Activated T-cell treated with anti-CD3 and anti-CD28 coated beads, Interleukin-2, amount 50 U/mL, for 24 hours (primary cell): ENCODE measurements around the gene JAML.

Experiments used
- DNase-seq: peaks from one replicate; pipeline ENCODE4 v3.0.0-alpha.2; 2020
- H3K27ac Mint-ChIP-seq: 2 replicates; pipeline ENCODE4 v1.8.0; 2020; ENCODE audit warnings: mild to moderate bottlenecking, mixed read lengths
- H3K27me3 Mint-ChIP-seq: 2 replicates; pipeline ENCODE4 v1.8.0; 2020; ENCODE audit warnings: mixed read lengths
- H3K36me3 Mint-ChIP-seq: 2 replicates; pipeline ENCODE4 v1.8.0; 2020; ENCODE audit warnings: low read depth, mixed read lengths
- H3K4me1 Mint-ChIP-seq: 2 replicates; pipeline ENCODE4 v1.8.0; 2020; ENCODE audit warnings: low read depth, mixed read lengths
- H3K4me3 Mint-ChIP-seq: 2 replicates; pipeline ENCODE4 v1.8.0; 2020; ENCODE audit warnings: mild to moderate bottlenecking, moderate library complexity, mixed read lengths
- H3K9me3 Mint-ChIP-seq: 2 replicates; pipeline ENCODE4 v1.8.0; 2020; ENCODE audit warnings: mixed read lengths

The JAML gene

GRCh38 chr11:118224511-118225188 lies at the start of gene JAML:
Gene JAML (minus strand): TSS chr11:118225011. CDS start chr11:118214866, 10,145 bp downstream.
- Mint-ChIP-seq H3K9me3 (peaks cover 16% of the 10 kb centered on the region), H3K27me3 (no peaks in the 10 kb centered on the region), H3K4me3 (peak within 1 kb of the TSS; percentile 85), H3K4me1 (peaks cover 42% of the 10 kb centered on the region), H3K27ac (no peak within 1 kb of the TSS), H3K36me3 (peaks cover 45% of the 10 kb centered on the region)
- peak; percentile 76 for DNase-seq

GRCh38 chr11:118274186-118274585 lies 49.4 kb upstream of the JAML start:
- no peak for DNase-seq
- Mint-ChIP-seq H3K9me3 (no peaks in the 10 kb centered on the region), H3K27me3 (no peaks in the 10 kb centered on the region), H3K4me3 (no peak overlapping the region), H3K4me1 (peaks cover 33% of the 10 kb centered on the region), H3K27ac (no peak overlapping the region), H3K36me3 (no peaks in the 10 kb centered on the region)

DNA sequence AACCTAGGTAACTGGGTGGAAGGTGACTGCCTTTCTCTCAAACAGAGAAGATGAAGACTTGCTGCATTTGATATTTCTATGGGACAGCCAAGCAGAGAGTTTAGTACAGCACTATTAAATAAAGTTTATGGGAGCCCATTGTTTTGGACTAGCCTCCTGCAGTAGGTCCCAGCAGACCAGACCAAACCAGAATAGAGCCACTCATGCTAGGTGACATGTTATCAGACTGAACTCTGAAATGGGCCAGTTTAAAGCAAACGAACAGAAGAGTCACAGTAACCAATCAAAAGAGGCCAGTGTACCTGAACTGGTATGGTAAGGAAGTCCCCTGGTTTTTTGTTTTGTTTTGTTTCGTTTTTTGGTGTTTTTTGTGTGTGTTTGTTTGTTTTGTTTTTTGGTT lies 47.2 kb upstream of the JAML start:
- Mint-ChIP-seq H3K9me3 (no peaks in the 10 kb centered on the region), H3K36me3 (no peaks in the 10 kb centered on the region), H3K4me3 (no peak overlapping the region), H3K27ac (no peak overlapping the region), H3K4me1 (peaks cover 27% of the 10 kb centered on the region), H3K27me3 (no peaks in the 10 kb centered on the region)
- no peak for DNase-seq

GRCh38 chr11:118267486-118267885 lies 42.7 kb upstream of the JAML start:
- Mint-ChIP-seq H3K27me3 (no peaks in the 10 kb centered on the region), H3K27ac (no peak overlapping the region), H3K4me1 (peaks cover 27% of the 10 kb centered on the region), H3K36me3 (peaks cover 6% of the 10 kb centered on the region), H3K4me3 (no peak overlapping the region), H3K9me3 (no peaks in the 10 kb centered on the region)
- no peak for DNase-seq

DNA sequence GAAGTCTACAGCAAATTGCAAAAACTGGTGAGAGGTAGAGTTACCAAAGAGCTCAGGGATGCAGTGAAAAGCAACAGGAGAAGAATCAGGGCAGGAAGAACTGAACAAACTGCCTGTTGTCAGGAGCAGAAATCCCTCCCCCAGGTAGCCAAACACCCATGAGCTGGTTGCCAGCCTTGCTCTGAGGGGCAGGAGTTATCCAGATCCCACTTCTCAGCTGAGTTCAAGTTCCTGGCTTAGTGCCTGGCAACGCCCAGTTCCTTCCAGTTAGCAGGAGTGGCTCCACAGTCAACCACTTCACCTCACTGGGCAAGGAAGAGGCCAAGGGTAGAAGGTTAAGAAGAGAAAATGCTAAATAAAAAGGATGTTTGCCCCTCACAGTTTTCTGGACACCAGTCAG lies 41.1 kb upstream of the JAML start:
- Mint-ChIP-seq H3K36me3 (peaks cover 16% of the 10 kb centered on the region), H3K9me3 (no peaks in the 10 kb centered on the region), H3K27ac (no peak overlapping the region), H3K4me1 (peaks cover 41% of the 10 kb centered on the region), H3K27me3 (no peaks in the 10 kb centered on the region), H3K4me3 (no peak overlapping the region)
- no peak for DNase-seq

- H3K4me3 Mint-ChIP-seq, result peak overlapping the region; percentile 82
- no peak for DNase-seq
- H3K27ac Mint-ChIP-seq, result no peak overlapping the region
- no peaks in the 10 kb centered on the region for H3K9me3 Mint-ChIP-seq
- H3K36me3 Mint-ChIP-seq, result peaks cover 24% of the 10 kb centered on the region
- no peaks in the 10 kb centered on the region for H3K27me3 Mint-ChIP-seq
- H3K4me1 Mint-ChIP-seq, result peaks cover 52% of the 10 kb centered on the region
Measured at GRCh38 chr11:118264569-118265465, 40.0 kb upstream of the JAML start.

GRCh38 chr11:118263695-118264568 lies 39.1 kb upstream of the JAML start, which contains the start of gene MPZL2:
Gene MPZL2 (minus strand): TSS chr11:118264297. CDS start chr11:118264153, 144 bp downstream.
- Mint-ChIP-seq H3K9me3 (no peaks in the 10 kb centered on the region), H3K36me3 (peaks cover 33% of the 10 kb centered on the region), H3K27me3 (no peaks in the 10 kb centered on the region), H3K27ac (peak within 1 kb of the TSS; percentile 77), H3K4me3 (peak within 1 kb of the TSS; percentile 82), H3K4me1 (peaks cover 59% of the 10 kb centered on the region)
- DNase-seq, result peak; percentile 56

- DNase-seq, result no peak
- no peaks in the 10 kb centered on the region for H3K9me3 Mint-ChIP-seq
- H3K4me1 Mint-ChIP-seq, result peaks cover 64% of the 10 kb centered on the region
- peak overlapping the region; percentile 82 for H3K4me3 Mint-ChIP-seq
- H3K27me3 Mint-ChIP-seq, result no peaks in the 10 kb centered on the region
- H3K36me3 Mint-ChIP-seq, result peaks cover 41% of the 10 kb centered on the region
- peak overlapping the region; percentile 31 for H3K27ac Mint-ChIP-seq
Measured at GRCh38 chr11:118263112-118263511, 38.3 kb upstream of the JAML start.

DNA sequence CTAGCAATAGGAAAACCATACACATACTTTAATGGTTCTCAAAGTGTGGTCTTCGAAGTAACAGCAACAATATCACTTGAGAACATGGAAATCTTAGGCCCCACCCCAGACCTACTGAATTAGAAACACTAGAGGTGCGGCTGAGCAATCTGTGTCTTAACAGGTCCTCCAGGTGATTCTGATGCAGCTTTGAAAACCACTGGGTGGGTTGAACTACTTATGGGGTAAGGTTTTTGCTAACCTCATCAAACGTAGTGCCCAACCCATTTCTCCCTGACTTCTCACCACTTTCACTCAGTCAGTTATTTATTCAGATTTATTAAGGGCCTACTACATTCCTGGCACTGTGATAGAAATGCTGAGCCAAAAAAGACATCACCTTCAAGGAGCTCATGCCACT lies 35.5 kb upstream of the JAML start:
- Mint-ChIP-seq H3K4me1 (peaks cover 64% of the 10 kb centered on the region), H3K27me3 (no peaks in the 10 kb centered on the region), H3K36me3 (peaks cover 56% of the 10 kb centered on the region), H3K9me3 (no peaks in the 10 kb centered on the region), H3K27ac (no peak overlapping the region), H3K4me3 (no peak overlapping the region)
- no peak for DNase-seq

DNA sequence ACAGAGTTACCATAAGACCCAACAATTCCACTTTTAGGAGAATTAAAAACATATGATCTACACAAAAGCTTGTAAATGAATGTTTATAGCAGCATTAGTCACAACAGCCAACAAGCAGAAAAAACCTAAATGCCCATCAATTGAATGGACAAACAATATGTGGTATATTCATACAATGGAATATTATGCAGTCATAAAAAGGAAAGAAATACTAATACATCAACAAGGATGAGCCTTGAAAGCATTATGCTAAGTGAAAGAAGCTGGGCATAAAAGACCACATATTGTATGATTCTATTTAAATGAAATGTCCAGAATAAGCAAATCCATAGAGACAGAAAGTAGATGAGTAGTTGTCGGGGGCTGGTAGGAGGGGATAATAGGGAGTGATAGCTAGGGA lies 34.3 kb upstream of the JAML start:
- Mint-ChIP-seq H3K4me1 (peaks cover 59% of the 10 kb centered on the region), H3K27ac (peak overlapping the region; percentile 28), H3K36me3 (peaks cover 63% of the 10 kb centered on the region), H3K9me3 (no peaks in the 10 kb centered on the region), H3K4me3 (no peak overlapping the region), H3K27me3 (no peaks in the 10 kb centered on the region)
- DNase-seq, result no peak

- H3K27me3 Mint-ChIP-seq, result no peaks in the 10 kb centered on the region
- H3K27ac Mint-ChIP-seq, result no peak overlapping the region
- no peak for DNase-seq
- peaks cover 53% of the 10 kb centered on the region for H3K4me1 Mint-ChIP-seq
- no peak overlapping the region for H3K4me3 Mint-ChIP-seq
- H3K36me3 Mint-ChIP-seq, result peaks cover 64% of the 10 kb centered on the region
- H3K9me3 Mint-ChIP-seq, result no peaks in the 10 kb centered on the region
Measured at GRCh38 chr11:118258410-118258809, 33.6 kb upstream of the JAML start.

DNA sequence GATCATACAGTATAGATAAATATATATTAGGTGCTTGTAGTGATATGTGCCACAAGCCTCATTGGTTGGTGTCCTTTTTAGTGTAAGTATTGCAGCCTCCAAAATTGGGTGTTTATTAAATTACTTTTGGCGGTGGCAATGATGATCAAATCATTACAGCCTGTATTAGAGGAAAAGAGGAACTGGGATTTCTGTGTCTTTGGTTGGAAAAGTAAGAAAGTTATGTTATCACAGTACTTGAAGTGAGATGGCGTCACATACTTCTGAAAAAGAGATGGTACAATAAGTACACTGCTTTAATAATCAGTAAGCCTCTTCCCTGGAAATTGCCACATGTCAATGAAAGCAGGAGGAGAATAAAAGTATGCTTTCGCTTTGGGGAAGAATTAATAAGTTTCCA lies 27.9 kb upstream of the JAML start:
- peak overlapping the region; percentile 99 for H3K27ac Mint-ChIP-seq

GRCh38 chr11:118251858-118252652 lies 27.2 kb upstream of the JAML start, which contains the start of gene MPZL3:
Gene MPZL3 (minus strand): TSS chr11:118252365. CDS start chr11:118252294, 71 bp downstream.
- peak within 1 kb of the TSS; percentile 99 for H3K27ac Mint-ChIP-seq
- peaks cover 3% of the 10 kb centered on the region for H3K9me3 Mint-ChIP-seq
- H3K36me3 Mint-ChIP-seq, result peaks cover 44% of the 10 kb centered on the region
- peaks cover 45% of the 10 kb centered on the region for H3K4me1 Mint-ChIP-seq
- no peaks in the 10 kb centered on the region for H3K27me3 Mint-ChIP-seq
- peak within 1 kb of the TSS; percentile 97 for H3K4me3 Mint-ChIP-seq
- DNase-seq, result peak; percentile 89

More for the DNA sequence above, 27.9 kb upstream of the JAML start:
- no peak for DNase-seq
- H3K4me3 Mint-ChIP-seq, result peak overlapping the region; percentile 97
- peaks cover 39% of the 10 kb centered on the region for H3K4me1 Mint-ChIP-seq
- H3K36me3 Mint-ChIP-seq, result peaks cover 43% of the 10 kb centered on the region
- peaks cover 1% of the 10 kb centered on the region for H3K9me3 Mint-ChIP-seq
- H3K27me3 Mint-ChIP-seq, result no peaks in the 10 kb centered on the region
